Fibroblast of mammary gland (primary cell): Measurements from ENCODE around the gene RHOT2.
"Not testable (repeated sequence)": the region's sequence is repeated elsewhere in the genome, so short reads cannot be mapped to it uniquely, and the experiment has no call there.

Experiments used
- DNase-seq: peaks from one replicate; pipeline ENCODE4 v3.0.0-alpha.2; 2010; ENCODE audit warnings: low read depth
- H3K4me3 ChIP-seq: 2 replicates; pipeline ENCODE4 v1.5.1; 2011; ENCODE audit warnings: low read depth, mild to moderate bottlenecking, low read length, moderate library complexity; ENCODE audit not compliant: control insufficient read depth
- CTCF ChIP-seq: conservative IDR thresholded peaks from 2 replicates; pipeline ENCODE4 v1.5.1; 2011; ENCODE audit warnings: low read depth, low read length, inconsistent platforms; ENCODE audit not compliant: control insufficient read depth, insufficient read depth

RHOT2 gene

GRCh38 chr16:710500-711075, 42.7 kb downstream of the RHOT2 start:
- no peak overlapping the region for H3K4me3 ChIP-seq
- no peak for DNase-seq

GRCh38 chr16:711084-711483, 43.2 kb downstream of the RHOT2 start:
- DNase-seq, result no peak
- no peak overlapping the region for H3K4me3 ChIP-seq
- no peak for TF ChIP-seq CTCF

More at GRCh38 chr16:710500-711075, 42.7 kb downstream of the RHOT2 start:
- no peak for TF ChIP-seq CTCF

- no peak overlapping the region for H3K4me3 ChIP-seq
- TF ChIP-seq CTCF, result peak; percentile 70
- peak; percentile 59 for DNase-seq
Measured at GRCh38 chr16:711548-712320, 43.8 kb downstream of the RHOT2 start.

GRCh38 chr16:712740-713250, 44.9 kb downstream of the RHOT2 start:
- not testable (repeated sequence) for H3K4me3 ChIP-seq
- peak; percentile 47 for TF ChIP-seq CTCF
- DNase-seq, result peak; percentile 98

GRCh38 chr16:714079-714478, 46.1 kb downstream of the RHOT2 start:
- no peak overlapping the region for H3K4me3 ChIP-seq
- TF ChIP-seq CTCF, result no peak
- no peak for DNase-seq

GRCh38 chr16:714558-715476, 46.9 kb downstream of the RHOT2 start, which contains the start of gene METRN:
METRN (plus strand) TSS chr16:715118; CDS start chr16:715290, 172 bp downstream.
- DNase-seq, result peak; percentile 76
- H3K4me3 ChIP-seq, result peak within 1 kb of the TSS; percentile 49
- TF ChIP-seq CTCF, result no peak
